ENCODE results near the gene HOXA11.
A peak's percentile ranks its signal among the peaks of the same experiment; 100 is the strongest.

The HOXA11 gene

DNA sequence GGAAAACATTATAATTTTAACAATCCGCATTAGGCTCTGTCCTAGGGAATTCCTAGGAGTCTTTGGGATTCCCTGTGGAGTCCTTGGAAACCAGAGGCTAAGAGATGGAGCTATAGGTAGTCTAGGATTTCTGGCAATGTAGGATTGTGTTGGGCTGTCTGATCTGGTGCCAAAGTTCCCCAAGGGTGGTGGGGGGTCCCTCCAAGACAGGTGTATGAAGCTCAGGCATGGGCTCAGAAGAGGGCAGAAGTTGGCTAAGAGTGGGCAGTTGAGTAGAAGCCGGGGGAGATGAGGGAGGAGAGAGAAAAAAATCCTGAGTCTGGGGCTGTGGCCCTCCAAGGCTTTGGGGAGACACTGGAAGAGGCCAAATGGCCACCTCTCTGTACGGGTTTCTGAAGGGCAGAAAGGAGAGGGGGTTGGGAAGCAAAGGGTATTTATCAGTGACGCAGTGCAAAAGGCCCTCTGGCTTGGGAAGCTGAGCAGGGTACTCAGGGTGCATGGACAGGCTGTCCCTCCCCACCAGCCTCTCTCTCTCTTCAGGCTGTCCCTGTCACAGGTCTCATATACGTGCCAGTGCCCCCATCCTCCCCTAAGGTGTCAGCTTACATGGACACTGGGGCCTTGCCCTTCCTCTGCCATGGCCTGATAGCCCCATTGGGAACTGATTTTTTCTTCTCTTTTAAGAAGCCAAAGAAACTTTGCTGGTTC is 38.4 kb downstream of the HOXA11 start:
- Histone ChIP-seq H3K27me3 (ENCODE audit: control insufficient read depth in 1 of 2, insufficient read depth in 1 of 2, low read length in 2 of 2) (peaks cover 0 to 20% of the 10 kb centered on the region in 2 experiments), H2AK5ac (ENCODE audit: low read length, severe bottlenecking) (no peak overlapping the region), H3K36me3 (ENCODE audit: control insufficient read depth in 1 of 2, insufficient read depth in 2 of 2, low read depth in 1 of 2, low read length in 2 of 2) (peaks cover 20 to 22% of the 10 kb centered on the region in 2 experiments), H3K4me2 (ENCODE audit: low read length, poor library complexity, severe bottlenecking) (no peak overlapping the region), H3K79me1 (replicated peaks; ENCODE audit: low read length, poor library complexity, severe bottlenecking) (peaks cover 20% of the 10 kb centered on the region), H2BK5ac (ENCODE audit: low read depth, low read length, poor library complexity, severe bottlenecking) (no peak overlapping the region), H3K23ac (ENCODE audit: low read length in 2 of 2) (no peak overlapping the region), H4K91ac (ENCODE audit: low read length) (no peak overlapping the region), H2BK120ac (ENCODE audit: low read depth, low read length) (no peak overlapping the region), H3K4me3 (ENCODE audit: insufficient read depth in 1 of 2, low read depth in 1 of 2, low read length in 2 of 2) (peak overlapping the region in 1 of 2 experiments; percentile 82), H3K27ac (ENCODE audit: low read length, poor library complexity, severe bottlenecking) (no peak overlapping the region), H4K8ac (ENCODE audit: low read length) (no peak overlapping the region), H3K14ac (ENCODE audit: low read length in 2 of 2) (no peak overlapping the region), H2BK12ac (ENCODE audit: low read length in 2 of 2) (no peak overlapping the region), H3K9ac (ENCODE audit: low read length) (peak overlapping the region; percentile 90), H3K4me1 (ENCODE audit: control insufficient read depth, insufficient read depth, low read depth, low read length) (peaks cover 17% of the 10 kb centered on the region), H3K9me3 (ENCODE audit: control insufficient read depth, low read length) (no peaks in the 10 kb centered on the region), H3K18ac (ENCODE audit: low read depth in 1 of 2, low read length in 2 of 2) (no peak overlapping the region), H2BK15ac (ENCODE audit: low read depth, poor library complexity, severe bottlenecking) (no peak overlapping the region), H2AFZ (ENCODE audit: low read depth, low read length) (no peak overlapping the region), H3K4ac (ENCODE audit: low read depth in 1 of 2, low read length in 2 of 2) (no peak overlapping the region)
- DNase-seq = no peak
- 65% methylated on average over 5 of the region's 5 CpGs for WGBS

DNA sequence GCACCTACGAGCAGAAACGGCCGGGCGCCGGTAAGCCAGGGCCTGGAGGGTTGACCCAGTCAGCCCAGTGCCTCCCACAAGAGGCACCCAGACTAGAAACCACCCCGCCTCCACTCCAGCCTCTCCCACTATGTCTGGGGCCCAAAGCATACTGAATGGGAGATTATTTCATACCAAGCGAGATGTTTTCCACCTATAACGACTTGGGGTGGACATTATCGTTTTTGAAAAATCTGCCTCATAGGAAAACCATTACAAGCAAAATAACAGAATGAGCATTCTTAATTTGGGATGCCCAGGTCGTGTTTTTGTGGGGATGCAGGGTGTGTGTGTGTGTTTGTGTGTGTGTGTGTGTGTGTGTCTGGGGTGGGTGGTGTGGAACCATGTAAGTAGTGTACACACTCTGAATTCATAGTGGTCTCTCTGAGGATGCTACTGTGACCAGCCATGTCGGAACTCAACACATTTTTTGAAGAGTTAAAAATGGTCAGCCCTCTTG is 39.1 kb downstream of the HOXA11 start:
- Histone ChIP-seq H2BK5ac (ENCODE audit: low read depth, low read length, poor library complexity, severe bottlenecking) (no peak overlapping the region), H3K27ac (ENCODE audit: low read length, poor library complexity, severe bottlenecking) (no peak overlapping the region), H3K4me3 (ENCODE audit: insufficient read depth in 1 of 2, low read depth in 1 of 2, low read length in 2 of 2) (peak overlapping the region in 1 of 2 experiments; percentile 82), H4K8ac (ENCODE audit: low read length) (no peak overlapping the region), H4K91ac (ENCODE audit: low read length) (no peak overlapping the region), H3K9ac (ENCODE audit: low read length) (peak overlapping the region; percentile 90), H2AFZ (ENCODE audit: low read depth, low read length) (no peak overlapping the region), H2BK15ac (ENCODE audit: low read depth, poor library complexity, severe bottlenecking) (no peak overlapping the region), H3K23ac (ENCODE audit: low read length in 2 of 2) (no peak overlapping the region), H3K79me1 (replicated peaks; ENCODE audit: low read length, poor library complexity, severe bottlenecking) (peaks cover 19% of the 10 kb centered on the region), H3K4me1 (ENCODE audit: control insufficient read depth, insufficient read depth, low read depth, low read length) (peaks cover 14% of the 10 kb centered on the region), H3K4me2 (ENCODE audit: low read length, poor library complexity, severe bottlenecking) (no peak overlapping the region), H3K27me3 (ENCODE audit: control insufficient read depth in 1 of 2, insufficient read depth in 1 of 2, low read length in 2 of 2) (peaks cover 0 to 13% of the 10 kb centered on the region in 2 experiments), H2AK5ac (ENCODE audit: low read length, severe bottlenecking) (no peak overlapping the region), H3K4ac (ENCODE audit: low read depth in 1 of 2, low read length in 2 of 2) (no peak overlapping the region), H3K9me3 (ENCODE audit: control insufficient read depth, low read length) (no peaks in the 10 kb centered on the region), H3K36me3 (ENCODE audit: control insufficient read depth in 1 of 2, insufficient read depth in 2 of 2, low read depth in 1 of 2, low read length in 2 of 2) (peaks cover 19 to 26% of the 10 kb centered on the region in 2 experiments), H2BK12ac (ENCODE audit: low read length in 2 of 2) (no peak overlapping the region), H3K14ac (ENCODE audit: low read length in 2 of 2) (no peak overlapping the region), H2BK120ac (ENCODE audit: low read depth, low read length) (no peak overlapping the region), H3K18ac (ENCODE audit: low read depth in 1 of 2, low read length in 2 of 2) (no peak overlapping the region)
- no peak for DNase-seq
- 83% methylated on average over 11 of the region's 11 CpGs for WGBS

DNA sequence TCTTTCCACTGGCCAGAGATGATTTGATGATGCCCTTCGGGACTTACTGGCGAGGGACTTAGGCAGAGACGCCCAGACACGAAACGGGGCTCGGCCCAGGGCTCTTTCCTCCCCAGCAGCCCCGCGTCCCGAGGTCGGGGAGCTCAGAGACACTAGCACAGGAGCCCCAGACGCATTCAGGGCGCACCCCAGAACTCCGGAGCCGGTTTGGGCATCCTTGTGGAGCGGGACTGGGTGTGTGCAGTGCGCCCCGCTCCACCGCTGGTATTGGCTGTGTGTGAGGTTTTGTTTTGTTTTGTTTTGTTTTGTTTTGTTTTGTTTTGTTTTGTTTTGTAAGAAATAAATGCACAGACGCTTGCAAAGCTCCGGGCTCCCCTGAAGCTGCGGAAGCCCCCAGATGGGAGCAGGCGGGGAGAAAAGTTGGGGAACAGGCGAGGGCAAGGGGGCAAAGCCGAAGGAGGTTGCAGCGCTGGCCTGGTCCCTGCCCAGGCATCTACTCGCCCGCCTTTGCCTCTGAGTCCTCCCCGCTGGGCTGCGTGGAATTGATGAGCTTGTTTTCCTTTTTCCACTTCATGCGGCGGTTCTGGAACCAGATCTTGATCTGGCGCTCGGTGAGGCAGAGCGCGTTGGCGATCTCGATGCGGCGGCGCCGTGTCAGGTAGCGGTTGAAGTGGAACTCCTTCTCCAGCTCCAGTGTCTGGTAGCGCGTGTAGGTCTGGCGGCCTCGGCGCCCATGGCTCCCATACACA is 39.7 kb downstream of the HOXA11 start:
- Histone ChIP-seq H2BK15ac (ENCODE audit: low read depth, poor library complexity, severe bottlenecking) (no peak overlapping the region), H3K18ac (ENCODE audit: low read depth in 1 of 2, low read length in 2 of 2) (no peak overlapping the region), H4K8ac (ENCODE audit: low read length) (no peak overlapping the region), H3K23ac (ENCODE audit: low read length in 2 of 2) (no peak overlapping the region), H3K27ac (ENCODE audit: low read length, poor library complexity, severe bottlenecking) (no peak overlapping the region), H4K91ac (ENCODE audit: low read length) (no peak overlapping the region), H3K79me1 (replicated peaks; ENCODE audit: low read length, poor library complexity, severe bottlenecking) (peaks cover 18% of the 10 kb centered on the region), H3K14ac (ENCODE audit: low read length in 2 of 2) (no peak overlapping the region), H3K36me3 (ENCODE audit: control insufficient read depth in 1 of 2, insufficient read depth in 2 of 2, low read depth in 1 of 2, low read length in 2 of 2) (peaks cover 14 to 33% of the 10 kb centered on the region in 2 experiments), H3K9ac (ENCODE audit: low read length) (peak overlapping the region; percentile 90), H3K27me3 (ENCODE audit: control insufficient read depth in 1 of 2, insufficient read depth in 1 of 2, low read length in 2 of 2) (peaks cover 0 to 13% of the 10 kb centered on the region in 2 experiments), H2AK5ac (ENCODE audit: low read length, severe bottlenecking) (no peak overlapping the region), H2BK120ac (ENCODE audit: low read depth, low read length) (no peak overlapping the region), H2BK5ac (ENCODE audit: low read depth, low read length, poor library complexity, severe bottlenecking) (no peak overlapping the region), H3K4ac (ENCODE audit: low read depth in 1 of 2, low read length in 2 of 2) (no peak overlapping the region), H3K4me1 (ENCODE audit: control insufficient read depth, insufficient read depth, low read depth, low read length) (peaks cover 11% of the 10 kb centered on the region), H3K4me3 (ENCODE audit: insufficient read depth in 1 of 2, low read depth in 1 of 2, low read length in 2 of 2) (peak overlapping the region in 1 of 2 experiments; percentile 82), H2AFZ (ENCODE audit: low read depth, low read length) (no peak overlapping the region), H2BK12ac (ENCODE audit: low read length in 2 of 2) (no peak overlapping the region), H3K4me2 (ENCODE audit: low read length, poor library complexity, severe bottlenecking) (no peak overlapping the region), H3K9me3 (ENCODE audit: control insufficient read depth, low read length) (no peaks in the 10 kb centered on the region)
- no peak for DNase-seq
- WGBS = 83% methylated on average over 47 of the region's 47 CpGs

DNA sequence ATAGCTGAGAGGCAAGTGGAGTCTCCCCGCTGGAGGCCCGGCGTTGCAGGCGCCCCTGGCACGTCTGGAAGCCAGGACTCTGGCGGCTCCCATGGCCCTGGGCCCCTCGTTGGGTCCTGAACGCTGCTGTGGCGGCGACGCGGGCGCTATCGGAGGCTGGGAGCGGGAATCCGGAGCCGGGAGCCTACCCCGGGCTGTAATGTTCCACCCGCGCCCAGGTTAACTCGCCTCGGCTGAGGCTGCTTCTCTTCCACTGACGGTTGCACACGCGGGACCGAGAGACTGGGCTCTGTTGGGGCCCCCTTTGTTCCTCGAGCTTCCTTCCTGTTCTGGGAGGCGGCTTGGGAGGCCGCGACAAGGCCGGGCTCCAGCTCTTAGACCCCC is 40.3 kb downstream of the HOXA11 start:
- no peak overlapping the region for H4K91ac ChIP-seq (ENCODE audit: low read length)
- H4K8ac ChIP-seq (ENCODE audit: low read length) = no peak overlapping the region
- H2AFZ ChIP-seq (ENCODE audit: low read depth, low read length) = no peak overlapping the region
- H3K79me1 ChIP-seq (replicated peaks; ENCODE audit: low read length, poor library complexity, severe bottlenecking) = peaks cover 16% of the 10 kb centered on the region
- H2AK5ac ChIP-seq (ENCODE audit: low read length, severe bottlenecking) = no peak overlapping the region
- peaks cover 0 to 13% of the 10 kb centered on the region in 2 experiments for H3K27me3 ChIP-seq (ENCODE audit: control insufficient read depth in 1 of 2, insufficient read depth in 1 of 2, low read length in 2 of 2)
- no peak overlapping the region for H3K23ac ChIP-seq (ENCODE audit: low read length in 2 of 2)
- H3K4ac ChIP-seq (ENCODE audit: low read depth in 1 of 2, low read length in 2 of 2) = no peak overlapping the region
- no peak for DNase-seq
- no peak overlapping the region for H2BK120ac ChIP-seq (ENCODE audit: low read depth, low read length)
- no peak overlapping the region for H3K4me2 ChIP-seq (ENCODE audit: low read length, poor library complexity, severe bottlenecking)
- no peak overlapping the region for H3K18ac ChIP-seq (ENCODE audit: low read depth in 1 of 2, low read length in 2 of 2)
- H3K4me3 ChIP-seq (ENCODE audit: insufficient read depth in 1 of 2, low read depth in 1 of 2, low read length in 2 of 2) = peak overlapping the region in 1 of 2 experiments; percentile 82
- 63% methylated on average over 31 of the region's 31 CpGs for WGBS
- no peak overlapping the region for H3K14ac ChIP-seq (ENCODE audit: low read length in 2 of 2)
- peaks cover 14 to 38% of the 10 kb centered on the region in 2 experiments for H3K36me3 ChIP-seq (ENCODE audit: control insufficient read depth in 1 of 2, insufficient read depth in 2 of 2, low read depth in 1 of 2, low read length in 2 of 2)
- no peaks in the 10 kb centered on the region for H3K9me3 ChIP-seq (ENCODE audit: control insufficient read depth, low read length)
- H3K4me1 ChIP-seq (ENCODE audit: control insufficient read depth, insufficient read depth, low read depth, low read length) = peaks cover 11% of the 10 kb centered on the region
- no peak overlapping the region for H2BK5ac ChIP-seq (ENCODE audit: low read depth, low read length, poor library complexity, severe bottlenecking)
- H3K27ac ChIP-seq (ENCODE audit: low read length, poor library complexity, severe bottlenecking) = no peak overlapping the region
- H3K9ac ChIP-seq (ENCODE audit: low read length) = peak overlapping the region; percentile 90
- no peak overlapping the region for H2BK12ac ChIP-seq (ENCODE audit: low read length in 2 of 2)
- no peak overlapping the region for H2BK15ac ChIP-seq (ENCODE audit: low read depth, poor library complexity, severe bottlenecking)
